GM23248 (cell line): ENCODE data around the gene MYO5A. TPM values are rescaled to one million over a fixed set of nuclear protein-coding genes. Genes with fewer than 3 reads are reported as not detected.

Experiments
- DNase-seq: peaks from one replicate; pipeline ENCODE4 v3.0.0-alpha.2; 2015
- H2AFZ ChIP-seq: fragments of 200-600 bp; sonication (generic); 2 replicates; pipeline ENCODE4 v1.6.1; 2016; ENCODE audit warnings: antibody characterized with exemption
- H3F3A ChIP-seq: fragments of 200-600 bp; sonication (generic); 2 replicates; pipeline ENCODE4 v1.6.1; 2016; ENCODE audit warnings: mild to moderate bottlenecking, antibody characterized with exemption, mixed run types; ENCODE audit not compliant: insufficient read depth
- H3K27ac ChIP-seq: fragments of 200-600 bp; sonication (generic); 2 replicates; pipeline ENCODE4 v1.5.1; 2016; ENCODE audit warnings: mild to moderate bottlenecking
- H3K27me3 ChIP-seq: fragments of 200-600 bp; sonication (generic); replicated peaks from 2 replicates; pipeline ENCODE4 v1.6.1; 2016; ENCODE audit warnings: mild to moderate bottlenecking; ENCODE audit not compliant: insufficient read depth
- H3K36me3 ChIP-seq: fragments of 200-600 bp; sonication (generic); 2 replicates; pipeline ENCODE4 v1.6.1; 2016; ENCODE audit warnings: low read depth, mild to moderate bottlenecking
- H3K4me1 ChIP-seq: fragments of 200-600 bp; sonication (generic); 2 replicates; pipeline ENCODE4 v1.6.1; 2016; ENCODE audit warnings: mild to moderate bottlenecking; ENCODE audit not compliant: insufficient read depth
- H3K4me2 ChIP-seq: fragments of 200-600 bp; sonication (generic); one replicate; pipeline ENCODE4 v1.6.1; 2016; ENCODE audit warnings: mild to moderate bottlenecking; ENCODE audit not compliant: unreplicated experiment
- H3K4me3 ChIP-seq: fragments of 200-600 bp; sonication (generic); 2 replicates; pipeline ENCODE4 v1.5.1; 2016; ENCODE audit warnings: mild to moderate bottlenecking
- H3K79me2 ChIP-seq: fragments of 200-600 bp; sonication (generic); 2 replicates; pipeline ENCODE4 v1.6.1; 2016; ENCODE audit warnings: mild to moderate bottlenecking; ENCODE audit not compliant: insufficient read depth
- H3K9ac ChIP-seq: fragments of 200-600 bp; sonication (generic); 2 replicates; pipeline ENCODE4 v1.6.1; 2016; ENCODE audit warnings: mild to moderate bottlenecking
- H3K9me2 ChIP-seq: fragments of 200-600 bp; sonication (generic); 2 replicates; pipeline ENCODE4 v1.6.1; 2016; ENCODE audit warnings: mixed run types, mild to moderate bottlenecking, moderate library complexity; ENCODE audit not compliant: insufficient read depth
- H3K9me3 ChIP-seq: fragments of 200-600 bp; sonication (generic); one replicate; pipeline ENCODE4 v1.6.1; 2017; ENCODE audit warnings: low read depth
- H4K20me1 ChIP-seq: fragments of 200-600 bp; sonication (generic); 2 replicates; pipeline ENCODE4 v1.6.0; 2016; ENCODE audit not compliant: insufficient read depth
- EZH2 ChIP-seq: fragments of 200-600 bp; sonication (generic); IDR thresholded peaks from 2 replicates; pipeline ENCODE4 v1.6.1; 2018; ENCODE audit warnings: antibody characterized with exemption, mild to moderate bottlenecking; ENCODE audit not compliant: insufficient read depth, poor library complexity, severe bottlenecking
- EZH2phosphoT487 ChIP-seq: fragments of 200-600 bp; sonication (generic); IDR thresholded peaks from 2 replicates; pipeline ENCODE4 v1.6.1; 2018; ENCODE audit warnings: antibody characterized with exemption, moderate library complexity, mild to moderate bottlenecking, low read depth; ENCODE audit not compliant: insufficient read depth
- WGBS, 2 experiments: methylation state at CpG; one replicate each; pipeline ENCODE4 v1.1.6; 2015 to 2017; ENCODE audit warnings: low lambda C conversion rate in 2 of 2, low coverage in 1 of 2; ENCODE audit errors: missing lambda C conversion rate in 2 of 2; 5-methylcytosine and 5-hydroxymethylcytosine counted together
- in situ Hi-C: fragments of 300-500 bp; cut with MboI; formaldehyde crosslinking; loops from 2 replicates; pipeline ENCODE4 v1.15.0; 2020
- polyA plus RNA-seq: library from polyadenylated mRNA; unstranded; fragments of >200 nt; fragmentation: Nextera tagmentation; extraction: Ambion mirVana; gene quantifications from 2 replicates; pipeline ENCODE4 v1.2.1, GENCODE V29; 2016
- total RNA-seq: library from RNA; depleted of rRNA; stranded (reverse); fragments of >200 nt; shearing (Covaris generic); gene quantifications from 2 replicates; pipeline ENCODE4 v1.2.3, GENCODE V29; 2014

MYO5A gene
- total and polyA plus RNA-seq, 2 experiments from 2014 or later, result 12.1 to 33.3 TPM

GRCh38 chr15:52334491-52335160 lies 194.1 kb downstream of the MYO5A start:
- H3K9ac ChIP-seq, result no peak overlapping the region; the same call in 1 of the 2 replicates
- H3K4me2 ChIP-seq, result peak overlapping the region; percentile 53
- H3F3A ChIP-seq, result peaks cover 31% of the 10 kb centered on the region
- in situ Hi-C loops, result loop anchor here (25.0 kb wide), 1 partner anchor 403 kb away; no protein-coding TSS in a partner anchor
- 0 out of 2 replicates have a peak overlapping the region, but pooled peaks have one; percentile 5 for H2AFZ ChIP-seq
- H3K4me3 ChIP-seq, result no peak overlapping the region
- DNase-seq, result peak; percentile 66
- no peaks in the 10 kb centered on the region; the same call in 1 of the 2 replicates for H3K36me3 ChIP-seq
- WGBS, 2 experiments, result 54 to 59% methylated on average over 3 of the region's 3 CpGs
- H3K9me3 ChIP-seq, result no peaks in the 10 kb centered on the region
- H3K9me2 ChIP-seq, result no peaks in the 10 kb centered on the region
- no peaks in the 10 kb centered on the region for H3K27me3 ChIP-seq
- peak overlapping the region; percentile 66 for H3K27ac ChIP-seq
- H4K20me1 ChIP-seq, result no peaks in the 10 kb centered on the region
- no peaks in the 10 kb centered on the region for H3K79me2 ChIP-seq
- TF ChIP-seq EZH2phosphoT487 (no peak), EZH2 (no peak)
- peaks cover 30% of the 10 kb centered on the region for H3K4me1 ChIP-seq

- DNase-seq, result peak; percentile 65
- H4K20me1 ChIP-seq, result no peaks in the 10 kb centered on the region
- H3K4me2 ChIP-seq, result no peak overlapping the region
- 59 to 61% methylated on average over 6 of the region's 6 CpGs for WGBS, 2 experiments
- H2AFZ ChIP-seq, result no peak overlapping the region
- in situ Hi-C loops, result loop anchor here (25.0 kb wide), 1 partner anchor 406 kb away; no protein-coding TSS in a partner anchor
- no peak overlapping the region for H3K27ac ChIP-seq
- H3K9me2 ChIP-seq, result no peaks in the 10 kb centered on the region
- H3K79me2 ChIP-seq, result no peaks in the 10 kb centered on the region
- H3K4me3 ChIP-seq, result no peak overlapping the region
- peaks cover 5% of the 10 kb centered on the region; the same call in 1 of the 2 replicates for H3K36me3 ChIP-seq
- no peak overlapping the region for H3K9ac ChIP-seq
- H3K27me3 ChIP-seq, result no peaks in the 10 kb centered on the region
- H3K9me3 ChIP-seq, result no peaks in the 10 kb centered on the region
- peaks cover 30% of the 10 kb centered on the region for H3F3A ChIP-seq
- no peak for TF ChIP-seq EZH2
- TF ChIP-seq EZH2phosphoT487, result no peak
- H3K4me1 ChIP-seq, result peaks cover 19% of the 10 kb centered on the region
Measured at GRCh38 chr15:52331490-52332240, 197.0 kb downstream of the MYO5A start.

GRCh38 chr15:52329987-52330386 lies 198.7 kb downstream of the MYO5A start:
- Histone ChIP-seq H4K20me1 (no peaks in the 10 kb centered on the region), H2AFZ (no peak overlapping the region), H3K27ac (no peak overlapping the region), H3F3A (peaks cover 23% of the 10 kb centered on the region), H3K79me2 (no peaks in the 10 kb centered on the region), H3K9me2 (no peaks in the 10 kb centered on the region), H3K27me3 (no peaks in the 10 kb centered on the region), H3K4me1 (peaks cover 13% of the 10 kb centered on the region), H3K36me3 (peaks cover 13% of the 10 kb centered on the region), H3K9ac (no peak overlapping the region), H3K9me3 (no peaks in the 10 kb centered on the region), H3K4me2 (no peak overlapping the region), H3K4me3 (no peak overlapping the region)
- in situ Hi-C loops, result loop anchor here (25.0 kb wide), 1 partner anchor 407 kb away; no protein-coding TSS in a partner anchor
- DNase-seq, result no peak
- TF ChIP-seq EZH2phosphoT487, result no peak
- no peak for TF ChIP-seq EZH2
- WGBS, 2 experiments, result 87 to 90% methylated on average over 1 of the region's 1 CpG

- no peaks in the 10 kb centered on the region for H3K79me2 ChIP-seq
- H2AFZ ChIP-seq, result no peak overlapping the region
- in situ Hi-C loops, result loop anchor here (25.0 kb wide), 1 partner anchor 408 kb away; no protein-coding TSS in a partner anchor
- peaks cover 5% of the 10 kb centered on the region for H3K4me1 ChIP-seq
- peaks cover 13% of the 10 kb centered on the region for H3K36me3 ChIP-seq
- H3K9ac ChIP-seq, result no peak overlapping the region
- peaks cover 14% of the 10 kb centered on the region; the same call in 1 of the 2 replicates for H3F3A ChIP-seq
- DNase-seq, result no peak
- 90 to 100% methylated on average over 2 of the region's 2 CpGs for WGBS, 2 experiments
- no peaks in the 10 kb centered on the region for H4K20me1 ChIP-seq
- H3K27me3 ChIP-seq, result no peaks in the 10 kb centered on the region
- H3K9me3 ChIP-seq, result no peaks in the 10 kb centered on the region
- H3K9me2 ChIP-seq, result no peaks in the 10 kb centered on the region
- no peak overlapping the region for H3K27ac ChIP-seq
- H3K4me3 ChIP-seq, result no peak overlapping the region
- no peak for TF ChIP-seq EZH2
- TF ChIP-seq EZH2phosphoT487, result no peak
- no peak overlapping the region for H3K4me2 ChIP-seq
Measured at GRCh38 chr15:52329150-52329549, 199.5 kb downstream of the MYO5A start.
